H9 (cell line): ENCODE results near the gene ATXN7L3. TPM values are rescaled to one million over a fixed set of nuclear protein-coding genes. Genes with fewer than 3 reads are reported as not detected.

Experiments used
- DNase-seq: peaks from one replicate; pipeline ENCODE4 v3.0.0-alpha.2; 2017
- H2AFZ ChIP-seq: one replicate; pipeline ENCODE4 v1.6.1; 2013; ENCODE audit warnings: mild to moderate bottlenecking, low read length, control low read depth, moderate library complexity
- H2AK5ac ChIP-seq: 2 replicates; pipeline ENCODE4 v1.6.1; 2013; ENCODE audit warnings: low read length, control low read depth, mixed read lengths; ENCODE audit not compliant: insufficient read length
- H2BK120ac ChIP-seq: one replicate; pipeline ENCODE4 v1.6.1; 2013; ENCODE audit warnings: low read depth, mild to moderate bottlenecking, low read length, control low read depth, inconsistent platforms; ENCODE audit not compliant: poor library complexity, severe bottlenecking
- H2BK12ac ChIP-seq: 2 replicates; pipeline ENCODE4 v1.6.1; 2013; ENCODE audit warnings: low read length, control low read depth, mixed read lengths, low read depth; ENCODE audit not compliant: insufficient read length
- H2BK15ac ChIP-seq: 2 replicates; pipeline ENCODE4 v1.6.1; 2013; ENCODE audit warnings: low read depth, low read length, control low read depth
- H2BK20ac ChIP-seq: one replicate; pipeline ENCODE4 v1.6.1; 2013; ENCODE audit warnings: low read depth, mild to moderate bottlenecking, low read length, control low read depth, inconsistent platforms; ENCODE audit not compliant: poor library complexity, severe bottlenecking
- H2BK5ac ChIP-seq: 2 replicates; pipeline ENCODE4 v1.6.1; 2013; ENCODE audit warnings: low read length, control low read depth, mixed read lengths; ENCODE audit not compliant: insufficient read length
- H3K14ac ChIP-seq: 2 replicates; pipeline ENCODE4 v1.6.1; 2013; ENCODE audit warnings: low read length, control low read depth; ENCODE audit not compliant: insufficient read depth
- H3K18ac ChIP-seq: 2 replicates; pipeline ENCODE4 v1.6.1; 2013; ENCODE audit warnings: low read depth, mild to moderate bottlenecking, mixed read lengths, low read length, control low read depth; ENCODE audit not compliant: insufficient read length
- H3K23ac ChIP-seq: 2 replicates; pipeline ENCODE4 v1.6.1; 2013; ENCODE audit warnings: low read length, control low read depth, mixed read lengths, low read depth; ENCODE audit not compliant: insufficient read length
- H3K23me2 ChIP-seq: 2 replicates; pipeline ENCODE4 v1.6.1; 2013; ENCODE audit warnings: low read depth, mild to moderate bottlenecking, mixed read lengths, low read length, control low read depth; ENCODE audit not compliant: insufficient read length, poor library complexity, severe bottlenecking
- H3K27ac ChIP-seq: 2 replicates; pipeline ENCODE4 v1.5.1; 2013; ENCODE audit warnings: low read length, control low read depth, mixed read lengths, low read depth; ENCODE audit not compliant: insufficient read length
- H3K27me3 ChIP-seq: 2 replicates; pipeline ENCODE4 v1.6.1; 2013; ENCODE audit warnings: low read length, control low read depth, inconsistent platforms; ENCODE audit not compliant: insufficient read depth
- H3K4ac ChIP-seq: 2 replicates; pipeline ENCODE4 v1.6.1; 2013; ENCODE audit warnings: low read depth, mild to moderate bottlenecking, control low read depth, inconsistent platforms, low read length, moderate library complexity
- H3K4me1 ChIP-seq: 2 replicates; pipeline ENCODE4 v1.6.1; 2013; ENCODE audit warnings: low read length, control low read depth, inconsistent platforms; ENCODE audit not compliant: insufficient read depth
- H3K4me2 ChIP-seq: 2 replicates; pipeline ENCODE4 v1.6.1; 2013; ENCODE audit warnings: low read length, control low read depth, mixed read lengths; ENCODE audit not compliant: insufficient read length, insufficient read depth
- H3K56ac ChIP-seq: 2 replicates; pipeline ENCODE4 v1.6.1; 2013; ENCODE audit warnings: low read depth, mild to moderate bottlenecking, mixed read lengths, low read length, control low read depth; ENCODE audit not compliant: insufficient read length
- H3K79me1 ChIP-seq: 2 replicates; pipeline ENCODE4 v1.6.1; 2013; ENCODE audit warnings: low read depth, mild to moderate bottlenecking, moderate library complexity, low read length, control low read depth, inconsistent platforms; ENCODE audit not compliant: insufficient read depth, poor library complexity, severe bottlenecking
- H3K79me2 ChIP-seq: 2 replicates; pipeline ENCODE4 v1.6.1; 2013; ENCODE audit warnings: low read length, control low read depth, inconsistent platforms; ENCODE audit not compliant: insufficient read depth
- H3K9ac ChIP-seq: 2 replicates; pipeline ENCODE4 v1.6.1; 2013; ENCODE audit warnings: low read length, control low read depth, mixed read lengths; ENCODE audit not compliant: insufficient read length; ENCODE audit errors: extremely low read depth
- H3K9me3 ChIP-seq: one replicate; pipeline ENCODE4 v1.6.1; 2013; ENCODE audit warnings: low read depth, low read length, inconsistent platforms; ENCODE audit not compliant: control insufficient read depth
- H3T11ph ChIP-seq: one replicate; pipeline ENCODE4 v1.6.1; 2013; ENCODE audit warnings: mild to moderate bottlenecking, low read length, control low read depth, inconsistent platforms
- H4K20me1 ChIP-seq: one replicate; pipeline ENCODE4 v1.6.1; 2013; ENCODE audit not compliant: control insufficient read depth, insufficient read length, insufficient read depth
- H4K5ac ChIP-seq: 2 replicates; pipeline ENCODE4 v1.6.1; 2013; ENCODE audit warnings: low read depth, mild to moderate bottlenecking, mixed read lengths, low read length, control low read depth; ENCODE audit not compliant: insufficient read length
- H4K8ac ChIP-seq: replicated peaks from 2 replicates; pipeline ENCODE4 v1.6.1; 2013; ENCODE audit warnings: low read length, control low read depth, mixed read lengths, low read depth; ENCODE audit not compliant: insufficient read length
- H4K91ac ChIP-seq: 2 replicates; pipeline ENCODE4 v1.6.1; 2013; ENCODE audit warnings: low read depth, mild to moderate bottlenecking, moderate library complexity, mixed read lengths, low read length, control low read depth; ENCODE audit not compliant: insufficient read length
- H3K27ac Mint-ChIP-seq, 3 experiments: 2 replicates in 2 of 3; 3 replicates in 1 of 3; pipeline ENCODE4 v1.8.0; 2020 to 2021; ENCODE audit warnings: mixed read lengths in 3 of 3, mild to moderate bottlenecking in 1 of 3, moderate library complexity in 1 of 3
- H3K27me3 Mint-ChIP-seq: 2 replicates; pipeline ENCODE4 v1.8.0; 2021; ENCODE audit warnings: low read depth, mild to moderate bottlenecking, moderate library complexity, mixed read lengths
- H3K36me3 Mint-ChIP-seq, 3 experiments: 2 replicates in 2 of 3; 3 replicates in 1 of 3; pipeline ENCODE4 v1.8.0; 2020 to 2021; ENCODE audit warnings: low read depth in 3 of 3, mixed read lengths in 3 of 3; ENCODE audit not compliant: insufficient read depth in 1 of 3
- H3K4me1 Mint-ChIP-seq, 2 experiments: 2 replicates each; pipeline ENCODE4 v1.8.0; 2020; ENCODE audit warnings: mixed read lengths in 2 of 2
- H3K4me3 Mint-ChIP-seq, 2 experiments: 2 replicates in 1 of 2; 3 replicates in 1 of 2; pipeline ENCODE4 v1.8.0; 2020 to 2021; ENCODE audit warnings: mild to moderate bottlenecking in 2 of 2, mixed read lengths in 2 of 2, moderate library complexity in 1 of 2
- H3K9me3 Mint-ChIP-seq, 2 experiments: 2 replicates in 1 of 2; 3 replicates in 1 of 2; pipeline ENCODE4 v1.8.0; 2020; ENCODE audit warnings: mild to moderate bottlenecking in 2 of 2, mixed read lengths in 2 of 2, moderate library complexity in 1 of 2
- WGBS: extraction: QIAGEN DNeasy Blood & Tissue Kit; methylation state at CpG from one replicate; pipeline ENCODE4 v1.1.7; 2013; ENCODE audit warnings: missing lambda C conversion rate, low lambda C conversion rate, mixed read lengths; ENCODE audit not compliant: insufficient read length; ENCODE audit errors: extremely low coverage; 5-methylcytosine and 5-hydroxymethylcytosine counted together
- total RNA-seq: library from RNA; stranded (reverse); gene quantifications from 2 replicates; pipeline ENCODE4 v1.2.1, GENCODE V29; 2021
- TF ChIP-seq, protein P1 (sequence below): fragments of 200-600 bp; sonication (generic); conservative IDR thresholded peaks from 3 replicates; pipeline ENCODE4 v1.8.0; 2021; ENCODE audit warnings: antibody characterized with exemption, mild to moderate bottlenecking

Gene ATXN7L3
- total RNA-seq, 1 experiment from 2014 or later, result 125 TPM

DNA sequence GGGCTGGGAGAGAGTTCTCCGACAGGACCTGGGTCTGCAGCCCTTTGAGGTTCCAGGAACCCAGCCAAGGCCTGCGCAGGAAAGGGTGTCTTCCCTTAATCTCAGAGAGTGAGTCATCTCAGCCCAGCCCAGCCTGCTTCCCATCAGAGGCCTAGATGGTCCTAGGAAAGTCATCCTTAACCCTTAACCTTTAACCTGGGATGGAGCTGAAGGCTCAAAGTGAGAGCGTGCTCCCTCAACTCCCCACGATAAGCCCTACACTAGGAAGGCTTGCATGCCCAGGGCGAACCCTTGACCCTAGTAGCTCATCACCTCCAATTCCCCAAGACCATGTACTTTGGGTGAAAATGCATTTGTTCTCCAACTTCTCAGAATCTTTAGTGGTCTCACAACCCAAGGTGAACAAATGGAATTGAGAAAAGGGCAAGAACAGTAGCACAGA lies 4.8 kb upstream of the ATXN7L3 start:
- Histone ChIP-seq H3K27me3 (no peaks in the 10 kb centered on the region), H2BK5ac (no peak overlapping the region), H3K56ac (no peak overlapping the region), H3K14ac (no peak overlapping the region), H3T11ph (no peak overlapping the region), H3K79me1 (no peaks in the 10 kb centered on the region), H3K18ac (no peak overlapping the region), H2BK15ac (no peak overlapping the region), H3K4me1 (no peaks in the 10 kb centered on the region), H4K5ac (no peak overlapping the region), H3K79me2 (no peaks in the 10 kb centered on the region), H3K9ac (no peak overlapping the region), H3K9me3 (no peaks in the 10 kb centered on the region), H3K4ac (no peak overlapping the region), H3K4me2 (no peak overlapping the region), H3K23ac (no peak overlapping the region), H4K8ac (no peak overlapping the region), H2AFZ (no peak overlapping the region), H2BK20ac (no peak overlapping the region), H4K91ac (no peak overlapping the region), H2BK120ac (no peak overlapping the region), H3K23me2 (no peaks in the 10 kb centered on the region), H3K27ac (no peak overlapping the region), H2AK5ac (no peak overlapping the region), H4K20me1 (no peaks in the 10 kb centered on the region), H2BK12ac (no peak overlapping the region)
- no CpG with 5 or more reads among the region's 5 CpGs for WGBS
- Mint-ChIP-seq H3K4me1 (peaks cover 22 to 28% of the 10 kb centered on the region in 2 experiments), H3K27me3 (no peaks in the 10 kb centered on the region; the same call in 1 of the 2 replicates), H3K36me3 (peaks cover 16 to 38% (median 24%) of the 10 kb centered on the region in 3 experiments), H3K4me3 (no peak overlapping the region), H3K27ac (peak overlapping the region in 1 of 3 experiments; percentile 40; a peak in 2 of 7 replicates), H3K9me3 (no peaks in the 10 kb centered on the region)
- TF ChIP-seq, protein P1, sequence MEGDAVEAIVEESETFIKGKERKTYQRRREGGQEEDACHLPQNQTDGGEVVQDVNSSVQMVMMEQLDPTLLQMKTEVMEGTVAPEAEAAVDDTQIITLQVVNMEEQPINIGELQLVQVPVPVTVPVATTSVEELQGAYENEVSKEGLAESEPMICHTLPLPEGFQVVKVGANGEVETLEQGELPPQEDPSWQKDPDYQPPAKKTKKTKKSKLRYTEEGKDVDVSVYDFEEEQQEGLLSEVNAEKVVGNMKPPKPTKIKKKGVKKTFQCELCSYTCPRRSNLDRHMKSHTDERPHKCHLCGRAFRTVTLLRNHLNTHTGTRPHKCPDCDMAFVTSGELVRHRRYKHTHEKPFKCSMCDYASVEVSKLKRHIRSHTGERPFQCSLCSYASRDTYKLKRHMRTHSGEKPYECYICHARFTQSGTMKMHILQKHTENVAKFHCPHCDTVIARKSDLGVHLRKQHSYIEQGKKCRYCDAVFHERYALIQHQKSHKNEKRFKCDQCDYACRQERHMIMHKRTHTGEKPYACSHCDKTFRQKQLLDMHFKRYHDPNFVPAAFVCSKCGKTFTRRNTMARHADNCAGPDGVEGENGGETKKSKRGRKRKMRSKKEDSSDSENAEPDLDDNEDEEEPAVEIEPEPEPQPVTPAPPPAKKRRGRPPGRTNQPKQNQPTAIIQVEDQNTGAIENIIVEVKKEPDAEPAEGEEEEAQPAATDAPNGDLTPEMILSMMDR, result no peak
- DNase-seq, result no peak
